NCI-H187 (cell line): ENCODE measurements around the gene SLC2A3.
"Not testable (repeated sequence)": the region's sequence is repeated elsewhere in the genome, so short reads cannot be mapped to it uniquely, and the experiment has no call there.

Experiments
- DNase-seq, 2 experiments: peaks; one replicate each; lab custom pipeline; 2025; lab: John Stamatoyannopoulos, UW

SLC2A3 gene

DNA sequence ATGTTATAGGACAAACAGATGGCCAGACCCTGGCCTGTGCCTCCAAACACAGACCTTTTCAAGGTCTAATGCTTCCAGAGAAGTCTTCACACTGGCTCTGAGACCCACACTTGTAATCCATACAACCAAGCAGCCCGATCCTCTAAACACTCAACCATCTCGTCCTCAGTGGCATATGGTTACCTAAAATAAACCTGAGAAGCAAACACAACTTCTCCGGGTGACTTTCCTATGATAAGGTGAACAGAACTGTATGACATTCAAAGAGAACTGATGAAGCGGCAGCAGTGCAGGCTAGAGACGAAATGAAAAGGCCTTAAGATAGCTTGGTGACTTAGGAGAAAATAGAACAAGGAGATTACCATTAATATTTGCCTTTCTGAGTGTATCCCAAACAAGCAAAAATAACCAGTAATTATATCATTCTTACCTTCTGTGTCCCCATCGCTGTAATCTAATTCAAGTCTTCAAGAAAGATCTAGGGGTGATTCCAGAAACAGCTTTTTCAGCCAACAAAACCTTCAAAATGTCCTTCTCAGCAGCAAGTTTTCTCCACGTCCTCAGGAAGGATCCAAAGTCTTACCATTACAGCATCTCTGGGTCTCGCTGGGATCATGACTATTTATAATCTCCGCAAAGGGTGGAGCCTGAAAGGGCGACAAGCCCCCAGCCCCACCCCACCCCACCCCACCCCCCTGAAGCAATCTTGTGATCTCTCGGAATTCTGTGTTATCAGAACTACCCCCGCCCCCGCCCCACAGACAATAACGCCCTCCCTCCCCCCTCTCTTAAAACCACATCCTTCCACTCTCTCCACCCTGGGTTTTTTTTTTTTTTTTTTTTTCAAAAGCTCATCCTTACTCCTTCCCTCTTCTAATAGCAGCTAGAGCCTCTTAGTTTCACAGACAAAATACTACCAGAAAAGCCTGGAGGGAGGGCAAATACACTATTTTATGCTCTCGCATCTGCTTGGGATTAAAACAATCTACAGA is at the start of gene SLC2A3:
SLC2A3 (minus strand) TSS at position 598 of the 992 bp plus-strand sequence; CDS start at position 445, 153 bp downstream.
- DNase-seq = no peak

DNA sequence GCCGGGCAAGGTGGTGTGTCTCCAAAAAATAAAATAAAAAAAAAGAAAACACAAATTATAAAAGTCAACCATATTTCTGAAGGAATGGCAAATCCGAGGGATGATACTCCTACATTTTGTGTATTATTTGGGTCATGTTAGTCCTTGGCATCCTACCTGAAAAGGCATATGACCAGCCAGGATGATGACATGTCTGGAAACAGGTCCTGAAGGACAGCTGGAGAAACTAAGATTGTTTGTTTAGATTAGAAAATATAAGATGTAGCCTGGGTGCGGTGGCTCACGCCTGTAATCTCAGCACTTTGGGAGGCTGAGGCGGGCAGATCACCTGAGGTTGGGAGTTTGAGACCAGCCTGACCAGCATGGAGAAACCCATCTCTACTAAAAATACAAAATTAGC is 48.9 kb upstream of the SLC2A3 start:
- no peak for DNase-seq

DNA sequence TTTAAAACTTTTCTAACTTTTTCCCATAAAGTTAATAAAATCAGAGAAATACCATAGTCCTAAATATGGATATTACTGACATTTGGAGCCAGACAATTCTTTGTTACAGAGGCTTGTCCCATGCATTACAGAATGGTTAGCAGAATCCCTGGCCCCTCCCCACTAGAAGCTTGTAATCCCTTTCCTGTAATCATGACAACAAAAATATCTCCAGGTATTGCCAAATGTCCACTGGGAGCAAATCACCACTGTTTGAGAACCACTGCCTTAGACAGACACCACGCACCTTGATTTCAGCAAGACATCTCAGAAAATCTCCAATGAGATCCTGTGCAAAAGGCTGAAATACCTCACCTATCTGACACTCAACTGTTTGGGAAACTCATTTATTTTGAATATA is 47.5 kb upstream of the SLC2A3 start:
- DNase-seq = not testable (repeated sequence)

DNA sequence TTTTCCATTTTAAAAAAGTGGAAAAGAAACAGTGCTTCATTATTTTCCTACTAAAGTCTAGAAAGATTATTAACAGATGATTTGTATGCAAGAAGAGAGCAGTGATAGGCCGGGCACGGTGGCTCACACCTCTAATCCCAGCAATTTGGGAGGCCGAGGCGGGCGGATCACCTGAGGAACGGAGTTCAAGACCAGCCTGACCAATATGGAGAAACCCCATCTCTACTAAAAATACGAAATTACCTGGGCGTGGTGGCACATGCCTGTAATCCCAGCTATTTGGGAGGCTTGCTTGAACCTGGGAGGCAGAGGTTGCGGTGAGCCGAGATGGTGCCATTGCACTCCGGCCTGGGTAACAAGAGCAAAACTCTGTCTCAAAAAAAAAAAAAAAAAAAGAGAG is 47.0 kb upstream of the SLC2A3 start:
- DNase-seq = not testable (repeated sequence)

DNA sequence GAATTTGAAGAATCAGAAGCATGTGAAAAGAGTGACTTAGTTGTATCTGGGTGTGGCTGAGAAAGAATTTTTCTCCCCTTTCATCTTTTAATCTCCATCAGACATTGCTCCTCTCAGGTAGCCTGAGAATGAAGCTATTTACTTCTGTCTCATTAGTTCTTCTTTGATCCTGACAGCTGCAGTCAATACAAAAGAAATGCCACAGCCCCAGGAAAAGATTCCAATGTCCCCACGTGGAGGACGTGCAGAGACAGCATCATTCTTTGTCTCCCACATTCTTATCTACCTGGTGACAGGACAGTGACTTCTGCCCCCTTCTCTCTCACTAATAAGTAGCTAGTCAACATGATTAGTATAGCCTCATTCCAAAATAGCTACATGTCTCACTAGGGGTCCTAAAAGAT is 46.3 kb upstream of the SLC2A3 start:
- not testable (repeated sequence) for DNase-seq

DNA sequence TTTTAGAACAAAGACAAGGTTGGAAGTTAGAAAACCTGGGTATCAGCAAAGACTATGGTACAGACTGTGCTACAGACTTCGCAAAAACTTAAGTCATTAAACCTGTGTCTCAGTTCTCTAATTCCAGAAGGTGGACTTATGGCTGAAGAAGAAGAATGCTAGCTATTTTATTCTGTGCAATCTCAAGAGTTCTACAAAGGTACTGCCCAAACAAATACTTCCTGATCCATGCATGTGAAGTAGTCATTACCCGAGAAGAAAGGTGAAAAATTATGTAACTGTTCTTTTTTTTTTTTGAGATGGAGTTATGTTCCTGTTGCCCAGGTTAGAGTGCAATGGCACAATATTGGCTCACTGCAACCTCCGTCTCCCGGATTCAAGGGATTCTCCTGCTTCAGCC is 45.5 kb upstream of the SLC2A3 start:
- no peak for DNase-seq

DNA sequence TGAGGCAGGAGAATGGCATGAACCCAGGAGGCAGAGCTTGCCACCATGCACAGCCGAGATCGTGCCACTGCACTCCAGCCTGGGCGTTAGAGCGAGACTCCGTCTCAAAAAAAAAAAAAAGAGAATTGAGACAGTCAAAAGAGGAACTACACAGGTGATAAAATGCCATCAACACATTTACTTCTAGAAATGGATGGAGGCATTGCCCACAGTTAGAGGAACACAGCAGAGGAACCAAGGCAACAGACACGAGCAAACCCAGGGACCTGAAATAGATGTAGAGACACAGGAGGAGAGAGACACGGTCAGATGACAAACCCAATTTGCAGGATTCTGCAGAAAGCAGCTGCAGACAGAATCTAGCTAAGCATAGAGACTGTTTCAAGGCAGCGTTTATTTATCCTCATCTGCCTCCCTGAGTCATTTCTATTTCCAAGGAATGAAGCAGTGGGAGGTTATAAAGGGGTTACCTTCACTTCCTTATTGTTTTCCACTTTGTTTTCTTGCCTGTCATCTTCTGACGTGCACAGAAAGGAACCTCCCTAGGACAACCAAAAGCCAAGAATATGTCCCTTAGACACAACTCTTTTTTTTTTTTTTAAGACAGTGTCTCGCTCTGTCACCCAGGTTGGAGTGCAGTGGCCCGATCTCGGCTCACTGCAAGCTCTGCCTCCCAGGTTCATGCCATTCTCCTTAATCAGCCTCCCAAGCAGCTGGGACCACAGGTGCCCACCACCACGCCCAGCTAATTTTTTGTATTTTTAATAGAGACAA is 41.6 kb upstream of the SLC2A3 start:
- DNase-seq = not testable (repeated sequence)

DNA sequence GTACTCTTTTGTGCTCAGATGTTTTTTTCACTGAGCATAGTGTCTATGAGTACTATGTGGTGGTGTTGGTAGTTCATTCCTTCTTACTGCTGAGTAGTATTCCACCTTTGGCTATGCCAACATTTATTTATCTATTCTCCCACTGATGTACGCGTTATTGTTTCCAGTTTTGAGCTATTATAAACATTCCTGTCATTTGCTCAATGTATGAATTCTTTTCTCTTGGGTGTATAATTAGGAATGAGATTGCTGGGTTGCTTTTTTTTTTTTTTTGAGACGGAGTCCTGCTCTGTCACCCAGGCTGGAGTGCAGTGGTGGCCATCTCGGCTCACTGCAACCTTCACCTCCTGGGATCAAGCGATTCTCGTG is 37.5 kb upstream of the SLC2A3 start:
- DNase-seq = no peak

DNA sequence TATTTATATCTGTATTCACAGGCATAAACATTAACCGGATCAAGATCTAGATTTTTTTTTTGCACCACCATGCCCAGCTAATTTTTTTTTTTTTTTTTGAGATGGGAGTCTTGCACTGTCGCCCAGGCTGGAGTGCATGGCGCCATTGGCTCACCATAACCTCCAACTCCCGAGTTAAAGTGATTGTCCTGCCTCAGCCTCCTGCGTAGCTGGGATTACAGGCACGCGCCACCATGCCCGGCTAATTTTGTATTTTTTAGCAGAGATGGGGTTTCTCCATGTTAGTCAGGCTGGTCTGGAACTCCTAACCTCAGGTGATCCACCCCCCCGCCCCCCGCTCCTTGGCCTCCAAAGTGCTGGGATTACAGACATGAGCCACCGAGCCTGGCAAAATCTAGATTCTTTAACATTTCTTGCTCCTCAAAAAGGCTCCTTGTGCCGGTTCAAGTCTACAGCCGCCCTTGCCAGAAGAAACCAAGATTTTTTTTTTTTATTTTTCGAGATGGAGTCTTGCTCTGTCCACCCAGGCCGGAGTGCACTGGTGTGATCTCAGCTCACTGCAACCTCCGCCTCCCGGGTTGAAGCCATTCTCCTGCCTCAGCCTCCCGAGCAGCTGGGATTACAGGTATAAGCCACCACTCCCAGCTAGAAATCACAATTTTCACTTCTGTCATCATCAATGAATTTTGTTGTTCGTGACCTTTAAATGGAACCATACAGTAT is 36.9 kb upstream of the SLC2A3 start:
- no peak for DNase-seq

DNA sequence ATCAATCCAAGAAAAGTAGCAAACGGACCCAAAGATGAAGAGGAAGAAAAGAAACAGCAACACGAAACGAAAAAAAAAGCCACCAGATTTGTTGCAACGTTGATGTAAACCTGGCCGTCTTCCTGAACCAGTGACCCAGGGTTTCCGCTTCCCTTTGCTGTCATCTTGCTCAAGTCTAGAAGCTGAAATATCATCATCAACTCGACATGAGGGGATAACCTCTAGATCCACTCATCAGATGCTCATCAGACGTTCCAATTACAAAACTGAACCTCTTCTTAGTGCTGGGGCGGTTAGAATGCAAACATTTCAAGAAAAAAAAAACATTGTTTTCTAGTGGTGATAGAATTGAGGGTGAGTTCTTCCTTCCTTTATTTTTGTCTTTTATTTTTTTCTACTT is 36.3 kb upstream of the SLC2A3 start:
- DNase-seq = not testable (repeated sequence)

DNA sequence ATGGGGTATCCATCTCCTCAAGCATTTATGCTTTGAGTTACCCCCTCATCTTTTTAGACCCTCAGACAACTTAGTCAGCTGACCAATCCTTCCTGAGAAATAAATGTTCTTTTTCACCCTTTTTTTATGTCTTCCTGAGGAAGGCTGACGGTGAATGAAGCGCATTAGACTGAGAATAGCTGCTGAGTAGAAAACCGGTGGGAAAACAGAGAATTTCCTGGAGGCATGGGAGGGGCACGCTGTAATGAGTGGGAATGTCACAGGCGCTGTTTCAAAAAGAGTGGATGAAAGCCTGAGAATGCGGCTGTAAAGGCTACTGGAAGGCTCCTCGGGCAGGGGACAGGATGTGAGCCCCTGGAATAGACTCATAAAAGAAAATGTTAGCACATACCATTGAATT is 35.8 kb upstream of the SLC2A3 start:
- DNase-seq = not testable (repeated sequence)

DNA sequence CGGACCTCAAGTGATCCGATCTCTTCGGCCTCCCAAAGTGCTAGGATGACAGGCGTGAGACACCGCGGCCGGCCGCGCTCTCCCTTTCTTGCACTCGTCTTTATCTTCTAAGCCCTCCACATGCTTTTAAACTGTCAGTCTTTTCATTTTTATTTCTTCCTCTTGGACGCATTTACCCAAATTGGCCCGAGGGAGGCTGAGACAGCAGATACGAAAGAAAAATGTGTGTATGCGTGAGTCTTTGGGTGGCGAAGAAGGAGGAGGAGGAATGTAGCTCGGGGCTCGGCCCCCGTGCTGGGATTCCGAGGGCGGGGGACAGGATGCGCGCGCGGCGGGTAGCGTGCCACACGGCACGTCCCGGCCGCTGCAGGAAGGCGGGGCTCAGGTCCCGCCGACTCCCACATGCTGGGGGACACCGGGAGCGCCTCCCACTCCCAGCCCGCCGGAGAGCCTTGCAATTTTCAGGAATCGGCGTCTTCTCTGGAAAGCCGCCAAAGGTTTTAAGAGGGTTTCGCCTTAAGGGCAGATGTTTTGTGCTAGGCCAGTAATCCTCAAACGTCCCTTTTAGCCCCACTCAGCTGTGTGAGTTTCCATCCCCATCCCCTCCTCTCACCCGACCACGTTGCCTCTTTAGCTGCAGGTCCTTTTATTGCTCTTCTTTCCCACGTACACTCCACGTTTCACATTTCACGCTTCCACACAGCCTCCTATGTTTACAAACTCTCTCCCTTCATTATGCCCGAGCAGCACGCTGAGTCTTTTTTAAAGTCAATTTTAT is 34.7 kb upstream of the SLC2A3 start:
- DNase-seq = no peak

DNA sequence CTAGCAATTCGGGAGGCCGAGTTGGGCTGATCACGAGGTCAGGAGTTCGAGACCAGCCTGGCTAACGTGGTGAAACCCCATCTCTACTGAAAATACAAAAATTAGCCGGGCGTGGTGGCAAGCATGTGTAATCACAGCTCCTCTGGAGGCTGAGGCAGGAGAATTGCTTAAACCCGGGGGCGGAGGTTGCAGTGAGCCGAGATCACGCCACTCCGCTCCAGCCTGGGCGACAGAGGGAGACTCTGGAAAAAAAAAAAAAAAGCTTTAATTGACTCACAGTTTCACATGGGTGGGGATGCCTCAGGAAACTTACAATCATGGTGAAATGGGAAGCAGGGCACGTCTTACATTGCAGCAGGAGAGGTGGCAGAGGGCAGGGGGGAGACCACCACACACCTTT is 30.6 kb upstream of the SLC2A3 start:
- DNase-seq = no peak

DNA sequence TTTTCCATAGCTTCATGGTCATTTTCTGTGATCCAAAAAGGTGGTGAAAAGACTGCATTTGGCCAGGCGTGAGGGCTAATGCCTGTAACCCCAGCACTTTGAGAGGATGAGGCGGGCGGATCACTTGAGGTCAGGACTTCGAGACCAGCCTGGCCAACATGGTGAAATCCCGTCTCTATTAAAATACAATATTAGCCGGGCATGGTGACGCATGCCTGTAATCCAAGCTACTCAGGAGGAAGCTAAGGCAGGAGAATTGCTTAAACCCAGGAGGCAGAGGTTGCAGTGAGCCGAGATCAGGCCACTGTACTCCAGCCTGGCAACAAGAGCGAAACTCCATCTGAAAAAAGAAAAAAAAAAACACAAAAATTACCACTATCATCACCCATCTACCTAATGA is 28.7 kb upstream of the SLC2A3 start:
- DNase-seq = not testable (repeated sequence)

DNA sequence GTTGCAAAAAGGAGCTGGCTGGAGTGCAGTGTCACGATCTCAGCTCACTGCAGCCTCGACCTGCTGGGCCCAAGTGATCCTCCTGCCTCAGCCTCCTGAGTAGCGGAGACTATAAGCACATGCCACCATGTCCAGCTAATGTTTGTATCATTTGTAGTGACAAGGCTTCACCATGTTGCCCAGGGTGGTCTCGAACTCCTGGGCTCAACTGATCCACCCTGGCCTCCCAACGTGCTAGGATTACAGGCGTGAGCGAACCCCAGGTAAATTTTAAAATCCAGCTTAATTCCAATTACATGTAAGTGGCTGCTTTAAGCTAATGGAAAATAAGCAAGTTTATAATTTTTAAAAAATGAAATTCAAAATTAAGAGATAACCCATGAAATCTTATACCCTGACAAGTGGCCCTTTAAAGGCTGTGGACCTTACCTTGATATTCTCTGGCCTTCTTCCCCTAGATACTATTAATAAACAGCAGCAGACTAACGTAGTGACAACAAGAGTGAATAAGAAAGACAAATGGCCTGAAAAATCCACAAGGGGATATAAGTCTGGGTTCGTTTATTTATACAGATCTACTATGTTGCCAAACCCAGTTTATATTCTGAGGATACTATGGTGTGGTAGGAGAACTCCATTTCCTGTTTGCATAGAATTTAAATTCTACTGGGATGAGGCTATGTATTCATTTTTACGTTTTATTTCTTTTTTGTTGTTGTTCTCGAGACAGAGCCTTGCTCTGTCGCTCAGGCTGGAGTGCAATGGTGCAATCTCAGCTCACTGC is 25.6 kb upstream of the SLC2A3 start:
- DNase-seq = no peak

DNA sequence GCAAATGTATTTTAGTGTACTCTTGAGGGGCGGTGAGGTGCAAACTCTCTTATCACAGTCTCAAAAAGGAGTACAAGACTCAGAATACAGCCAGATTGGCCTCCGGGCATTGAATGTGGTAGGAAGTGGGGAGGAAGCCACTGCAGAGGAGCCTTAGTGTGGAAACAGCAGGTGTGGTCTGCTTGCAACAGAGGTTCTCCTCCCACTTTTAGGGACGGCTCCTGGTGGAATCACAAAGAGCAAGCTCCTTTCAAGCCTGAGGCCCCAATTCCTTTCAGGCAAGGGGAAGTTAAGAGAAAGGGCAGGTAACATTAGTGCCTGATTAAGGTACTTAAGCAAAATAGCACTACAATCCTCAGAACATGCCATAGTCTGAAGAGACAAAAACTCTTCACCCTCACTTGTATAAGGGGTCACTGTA is 23.7 kb upstream of the SLC2A3 start:
- no peak for DNase-seq

DNA sequence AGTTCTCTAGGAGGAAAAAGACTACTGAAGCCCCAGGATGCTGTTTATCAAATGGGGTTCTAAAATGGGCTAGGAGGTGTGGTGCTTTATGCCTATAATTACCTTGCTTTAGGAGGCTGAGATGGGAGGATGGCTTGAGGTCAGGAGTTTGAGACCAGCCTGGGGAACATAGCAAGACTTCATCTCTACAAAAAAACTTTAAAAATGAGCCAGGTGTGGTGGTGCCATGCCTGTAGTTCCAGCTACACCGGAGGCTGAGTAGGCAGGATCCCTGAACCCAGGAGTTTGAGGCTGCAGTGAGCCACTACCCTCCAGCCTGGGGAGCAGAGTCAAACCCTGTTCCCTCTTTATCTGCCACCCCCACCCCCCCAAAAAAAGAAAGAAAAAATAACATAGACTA is 23.3 kb upstream of the SLC2A3 start:
- DNase-seq = no peak

DNA sequence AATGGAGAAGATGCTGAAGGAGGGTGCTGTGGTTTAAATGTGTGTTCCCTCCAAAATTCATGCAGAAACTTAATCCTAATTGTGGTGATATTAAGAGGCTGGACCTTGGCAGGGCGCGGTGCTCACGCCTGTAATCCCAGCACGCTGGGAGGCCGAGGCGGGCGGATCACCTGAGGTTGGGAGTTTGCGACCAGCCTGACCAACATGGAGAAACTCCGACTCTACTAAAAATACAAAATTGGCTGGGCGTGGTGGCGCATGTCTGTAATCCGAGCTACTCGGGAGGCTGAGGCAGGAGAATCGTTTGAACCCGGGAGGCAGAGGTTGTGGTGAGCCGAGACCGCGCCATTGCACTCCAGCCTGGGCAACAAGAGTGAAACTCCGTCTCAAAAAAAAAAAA is 18.9 kb upstream of the SLC2A3 start:
- not testable (repeated sequence) for DNase-seq

DNA sequence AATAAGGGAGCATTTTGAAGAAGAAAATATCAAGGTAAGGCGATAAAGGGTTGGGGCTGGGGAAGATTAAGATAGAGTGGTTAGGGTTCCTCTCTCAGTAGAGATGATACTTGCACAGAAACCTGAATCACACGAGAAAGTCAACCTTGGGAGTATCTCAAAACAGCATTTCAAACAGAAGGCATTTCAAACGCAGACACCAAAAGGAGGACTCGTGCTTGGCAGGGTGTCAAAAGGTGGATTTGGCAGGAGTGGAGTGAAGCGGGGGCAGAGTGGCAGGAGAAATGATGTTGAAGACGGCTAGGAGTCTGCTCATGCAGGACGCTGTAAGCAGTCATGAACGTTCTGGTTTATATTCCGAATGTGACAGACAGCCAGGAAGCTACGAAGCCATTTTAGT is 18.4 kb upstream of the SLC2A3 start:
- not testable (repeated sequence) for DNase-seq

DNA sequence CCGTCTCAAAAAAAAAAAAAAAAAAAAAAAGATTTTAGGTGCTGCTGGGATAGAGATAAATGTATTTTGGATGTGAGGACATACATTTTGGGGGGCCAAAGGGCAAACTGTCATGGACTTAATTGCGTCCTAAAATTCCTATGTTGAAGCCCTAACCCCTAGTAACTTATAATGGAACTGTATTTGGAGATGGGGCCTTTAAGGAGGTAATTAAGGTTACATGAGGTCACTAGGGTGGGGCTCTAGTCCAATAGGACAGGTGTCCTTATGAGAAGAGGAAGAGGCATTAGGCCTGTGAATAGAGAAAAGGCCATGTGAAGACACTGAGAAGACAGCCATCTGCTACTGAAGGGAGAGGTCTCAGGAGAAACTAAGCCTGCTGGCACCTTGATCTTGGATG is 17.9 kb upstream of the SLC2A3 start:
- DNase-seq = not testable (repeated sequence)

DNA sequence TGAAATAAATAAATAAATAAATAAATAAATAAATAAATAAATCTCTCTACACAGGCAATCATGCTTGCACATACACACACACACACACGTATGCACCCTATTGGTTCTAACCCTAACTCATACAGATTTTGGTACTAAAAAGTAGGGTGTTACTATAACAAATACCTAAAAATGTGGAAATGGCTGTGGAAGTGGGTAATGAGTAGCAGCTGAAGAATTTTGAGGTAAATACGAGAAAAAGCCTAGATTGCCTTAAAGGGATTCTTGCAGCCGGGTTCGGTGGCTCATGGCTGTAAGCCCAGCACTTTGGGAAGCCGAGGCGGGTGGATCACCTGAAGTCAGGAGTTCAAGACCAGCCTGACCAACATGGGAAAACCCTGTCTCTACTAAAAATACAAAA is 15.7 kb upstream of the SLC2A3 start:
- DNase-seq = no peak
